ENCODE data around the gene CLEC20A.
"Not testable (repeated sequence)": the region's sequence is repeated elsewhere in the genome, so short reads cannot be mapped to it uniquely, and the experiment has no call there.

The CLEC20A gene

GRCh38 chr1:178529364-178530036, 32.7 kb upstream of the CLEC20A start:
- DNase-seq (ENCODE audit: low read depth in 2 of 2) = no peak

GRCh38 chr1:178528953-178529335, 32.2 kb upstream of the CLEC20A start:
- no peak for DNase-seq (ENCODE audit: low read depth in 2 of 2)

- no peak for DNase-seq (ENCODE audit: low read depth in 2 of 2)
Observed at GRCh38 chr1:178528228-178528952, 31.6 kb upstream of the CLEC20A start.

GRCh38 chr1:178527117-178527516, 30.4 kb upstream of the CLEC20A start:
- DNase-seq (ENCODE audit: low read depth in 2 of 2) = no peak

- no peak for DNase-seq (ENCODE audit: low read depth in 2 of 2)
Observed at GRCh38 chr1:178521241-178521640, 24.5 kb upstream of the CLEC20A start.

GRCh38 chr1:178520803-178521202, 24.0 kb upstream of the CLEC20A start:
- no peak for DNase-seq (ENCODE audit: low read depth in 2 of 2)

GRCh38 chr1:178518894-178519293, 22.1 kb upstream of the CLEC20A start:
- DNase-seq (ENCODE audit: low read depth in 2 of 2) = no peak

GRCh38 chr1:178516110-178516509, 19.3 kb upstream of the CLEC20A start:
- DNase-seq (ENCODE audit: low read depth in 2 of 2) = no peak

- no peak for DNase-seq (ENCODE audit: low read depth in 2 of 2)
Observed at GRCh38 chr1:178513278-178513983, 16.7 kb upstream of the CLEC20A start.

- no peak for DNase-seq (ENCODE audit: low read depth in 2 of 2)
Observed at GRCh38 chr1:178512566-178513277, 16.0 kb upstream of the CLEC20A start, which contains the start of gene TEX35. TEX35 (plus strand) TSS chr1:178513109; CDS start chr1:178513189, 80 bp downstream.

GRCh38 chr1:178510155-178510554, 13.4 kb upstream of the CLEC20A start:
- no peak for DNase-seq (ENCODE audit: low read depth in 2 of 2)

- DNase-seq (ENCODE audit: low read depth in 2 of 2) = no peak
Observed at GRCh38 chr1:178509414-178510007, 12.7 kb upstream of the CLEC20A start.

GRCh38 chr1:178506669-178507068, 9.9 kb upstream of the CLEC20A start:
- no peak for DNase-seq (ENCODE audit: low read depth in 2 of 2)

GRCh38 chr1:178506177-178506576, 9.4 kb upstream of the CLEC20A start:
- no peak for DNase-seq (ENCODE audit: low read depth in 2 of 2)

GRCh38 chr1:178504286-178504685, 7.5 kb upstream of the CLEC20A start:
- DNase-seq (ENCODE audit: low read depth in 2 of 2) = no peak

- DNase-seq (ENCODE audit: low read depth in 2 of 2) = no peak
Observed at GRCh38 chr1:178503849-178504248, 7.1 kb upstream of the CLEC20A start.

GRCh38 chr1:178503316-178503715, 6.6 kb upstream of the CLEC20A start:
- DNase-seq (ENCODE audit: low read depth in 2 of 2) = not testable (repeated sequence)

GRCh38 chr1:178502856-178503255, 6.1 kb upstream of the CLEC20A start:
- DNase-seq (ENCODE audit: low read depth in 2 of 2) = no peak

GRCh38 chr1:178502330-178502714, 5.6 kb upstream of the CLEC20A start:
- DNase-seq (ENCODE audit: low read depth in 2 of 2) = no peak

- peak; percentile 41 to 52 for DNase-seq (ENCODE audit: low read depth in 2 of 2)
Observed at GRCh38 chr1:178501705-178502329, 5.1 kb upstream of the CLEC20A start.

GRCh38 chr1:178500936-178501554, 4.3 kb upstream of the CLEC20A start:
- no peak for DNase-seq (ENCODE audit: low read depth in 2 of 2)

Measured in stimulated activated CD8-positive, alpha-beta memory T cell treated with anti-CD3 and anti-CD28 coated beads, Interleukin-2, amount 100 ng/mL, for 48 hours (primary cell).